GDM1 (cell line): Measurements from ENCODE around the gene MSANTD7.

Experiments
- DNase-seq: peaks from one replicate; lab custom pipeline; 2025; lab: John Stamatoyannopoulos, UW

The MSANTD7 gene

GRCh38 chr10:14880229-14880628 lies 42.1 kb downstream of the MSANTD7 start:
- DNase-seq: no peak

- DNase-seq: no peak
Observed at GRCh38 chr10:14884082-14884481, 46.0 kb downstream of the MSANTD7 start.
